GM18508 (cell line): Measurements from ENCODE around the gene OSBPL5.

Experiments used
- ATAC-seq: cut with Tn5 transposase; IDR thresholded peaks from one replicate; pipeline ENCODE4 v1.9.1; 2021; ENCODE audit warnings: moderate number of reproducible peaks; ENCODE audit not compliant: insufficient read depth, unreplicated experiment

Gene OSBPL5

GRCh38 chr11:3165152-3165705 is at the start of gene OSBPL5:
TSS of gene OSBPL5 (minus strand) at chr11:3165310. CDS start at chr11:3129148, 36,162 bp downstream.
- no peak for ATAC-seq

- no peak for ATAC-seq
Observed at GRCh38 chr11:3214420-3214699, 49.2 kb upstream of the OSBPL5 start.

- ATAC-seq = no peak
Observed at GRCh38 chr11:3213659-3214419, 48.7 kb upstream of the OSBPL5 start.

GRCh38 chr11:3208272-3208671 is 43.2 kb upstream of the OSBPL5 start:
- ATAC-seq = no peak

GRCh38 chr11:3207526-3208189 is 42.5 kb upstream of the OSBPL5 start:
- ATAC-seq = no peak

- no peak for ATAC-seq
Observed at GRCh38 chr11:3206922-3207204, 41.8 kb upstream of the OSBPL5 start.

- ATAC-seq = no peak
Observed at GRCh38 chr11:3206156-3206921, 41.2 kb upstream of the OSBPL5 start.

- no peak for ATAC-seq
Observed at GRCh38 chr11:3205261-3206155, 40.4 kb upstream of the OSBPL5 start.

GRCh38 chr11:3204141-3205015 is 39.3 kb upstream of the OSBPL5 start:
- ATAC-seq = no peak

GRCh38 chr11:3203221-3204043 is 38.3 kb upstream of the OSBPL5 start:
- ATAC-seq = no peak

- ATAC-seq = no peak
Observed at GRCh38 chr11:3202759-3203158, 37.6 kb upstream of the OSBPL5 start.

- no peak for ATAC-seq
Observed at GRCh38 chr11:3202305-3202704, 37.2 kb upstream of the OSBPL5 start.

- ATAC-seq = no peak
Observed at GRCh38 chr11:3201677-3202181, 36.6 kb upstream of the OSBPL5 start.

- no peak for ATAC-seq
Observed at GRCh38 chr11:3201112-3201581, 36.0 kb upstream of the OSBPL5 start.

GRCh38 chr11:3200388-3201111 is 35.4 kb upstream of the OSBPL5 start:
- ATAC-seq = no peak

GRCh38 chr11:3199537-3200295 is 34.6 kb upstream of the OSBPL5 start:
- ATAC-seq = no peak

- ATAC-seq = no peak
Observed at GRCh38 chr11:3198815-3199214, 33.7 kb upstream of the OSBPL5 start.
